NT2/D1 (cell line): ENCODE data around the gene PKP3.

Experiments used
- DNase-seq: peaks from one replicate; pipeline ENCODE4 v3.0.0-alpha.2; 2011; ENCODE audit warnings: low read depth, low spot score
- H3K27me3 ChIP-seq: 2 replicates; pipeline ENCODE4 v1.6.0; 2011; ENCODE audit warnings: mild to moderate bottlenecking; ENCODE audit not compliant: insufficient read length, insufficient read depth
- H3K36me3 ChIP-seq: 2 replicates; pipeline ENCODE4 v1.6.1; 2011; ENCODE audit warnings: mild to moderate bottlenecking, low read length, mixed read lengths; ENCODE audit not compliant: insufficient read depth, insufficient read length
- H3K4me1 ChIP-seq: 2 replicates; pipeline ENCODE4 v1.5.1; 2011; ENCODE audit not compliant: insufficient read depth, insufficient read length
- H3K4me3 ChIP-seq: 2 replicates; pipeline ENCODE4 v1.5.1; 2011; ENCODE audit warnings: low read depth; ENCODE audit not compliant: insufficient read length
- H3K9ac ChIP-seq: 2 replicates; pipeline ENCODE4 v1.6.0; 2011; ENCODE audit warnings: low read depth; ENCODE audit not compliant: insufficient read length
- H3K9me3 ChIP-seq: 2 replicates; pipeline ENCODE4 v1.5.1; 2011; ENCODE audit warnings: mild to moderate bottlenecking, low read length; ENCODE audit not compliant: insufficient read depth
- SUZ12 ChIP-seq: IDR thresholded peaks from 2 replicates; pipeline ENCODE4 v1.6.1; 2011; ENCODE audit not compliant: insufficient read length, insufficient read depth; ENCODE audit errors: extremely low read depth
- YY1 ChIP-seq: IDR thresholded peaks from 2 replicates; pipeline ENCODE4 v1.6.1; 2011; ENCODE audit not compliant: insufficient read length, insufficient read depth
- ZNF274 ChIP-seq: IDR thresholded peaks from 2 replicates; pipeline ENCODE4 v1.6.1; 2011; ENCODE audit warnings: mild to moderate bottlenecking, low read depth, low read length

PKP3 gene

GRCh38 chr11:390175-390574 is 3.8 kb upstream of the PKP3 start:
- TF ChIP-seq ZNF274 (no peak), SUZ12 (no peak), YY1 (no peak)
- Histone ChIP-seq H3K36me3 (no peaks in the 10 kb centered on the region), H3K9ac (no peak overlapping the region), H3K4me3 (no peak overlapping the region), H3K27me3 (peaks cover 6% of the 10 kb centered on the region), H3K9me3 (peaks cover 22% of the 10 kb centered on the region), H3K4me1 (peaks cover 21% of the 10 kb centered on the region)
- DNase-seq, result peak; percentile 47

GRCh38 chr11:391117-392017 is 2.6 kb upstream of the PKP3 start:
- Histone ChIP-seq H3K4me3 (no peak overlapping the region), H3K27me3 (peaks cover 6% of the 10 kb centered on the region), H3K9ac (no peak overlapping the region), H3K9me3 (peaks cover 13% of the 10 kb centered on the region), H3K4me1 (peaks cover 24% of the 10 kb centered on the region), H3K36me3 (no peaks in the 10 kb centered on the region)
- TF ChIP-seq SUZ12 (no peak), YY1 (no peak), ZNF274 (no peak)
- DNase-seq, result no peak

GRCh38 chr11:392102-392777 is 1.8 kb upstream of the PKP3 start:
- no peak for DNase-seq
- H3K27me3 ChIP-seq, result peaks cover 6% of the 10 kb centered on the region
- H3K4me1 ChIP-seq, result peaks cover 24% of the 10 kb centered on the region
- H3K9ac ChIP-seq, result peak overlapping the region; percentile 8
- no peak for TF ChIP-seq YY1
- no peak for TF ChIP-seq ZNF274
- no peak for TF ChIP-seq SUZ12
- no peaks in the 10 kb centered on the region for H3K36me3 ChIP-seq
- H3K4me3 ChIP-seq, result no peak overlapping the region
- H3K9me3 ChIP-seq, result peaks cover 4% of the 10 kb centered on the region

- Histone ChIP-seq H3K4me1 (peaks cover 24% of the 10 kb centered on the region), H3K36me3 (no peaks in the 10 kb centered on the region), H3K4me3 (no peak overlapping the region), H3K9me3 (no peaks in the 10 kb centered on the region), H3K9ac (peak overlapping the region; percentile 50), H3K27me3 (peaks cover 1% of the 10 kb centered on the region)
- DNase-seq, result no peak
- TF ChIP-seq ZNF274 (no peak), YY1 (no peak), SUZ12 (no peak)
Observed at GRCh38 chr11:393219-394033, 583 bp upstream of the PKP3 start.

GRCh38 chr11:394858-395655 is 1.0 kb downstream of the PKP3 start:
- H3K9ac ChIP-seq, result no peak overlapping the region
- H3K4me3 ChIP-seq, result no peak overlapping the region
- peaks cover 22% of the 10 kb centered on the region for H3K4me1 ChIP-seq
- peaks cover 5% of the 10 kb centered on the region; the same call in 1 of the 2 replicates for H3K9me3 ChIP-seq
- H3K36me3 ChIP-seq, result no peaks in the 10 kb centered on the region
- DNase-seq, result no peak
- H3K27me3 ChIP-seq, result no peaks in the 10 kb centered on the region
- TF ChIP-seq ZNF274 (no peak), SUZ12 (no peak), YY1 (no peak)

GRCh38 chr11:395866-396265 is 1.9 kb downstream of the PKP3 start:
- Histone ChIP-seq H3K36me3 (no peaks in the 10 kb centered on the region), H3K9ac (no peak overlapping the region), H3K4me3 (no peak overlapping the region), H3K4me1 (peaks cover 22% of the 10 kb centered on the region), H3K27me3 (no peaks in the 10 kb centered on the region), H3K9me3 (peaks cover 8% of the 10 kb centered on the region; the same call in 1 of the 2 replicates)
- DNase-seq, result no peak
- TF ChIP-seq YY1 (no peak), SUZ12 (no peak), ZNF274 (no peak)
